ENCODE results near the gene CPLANE2.

DNA sequence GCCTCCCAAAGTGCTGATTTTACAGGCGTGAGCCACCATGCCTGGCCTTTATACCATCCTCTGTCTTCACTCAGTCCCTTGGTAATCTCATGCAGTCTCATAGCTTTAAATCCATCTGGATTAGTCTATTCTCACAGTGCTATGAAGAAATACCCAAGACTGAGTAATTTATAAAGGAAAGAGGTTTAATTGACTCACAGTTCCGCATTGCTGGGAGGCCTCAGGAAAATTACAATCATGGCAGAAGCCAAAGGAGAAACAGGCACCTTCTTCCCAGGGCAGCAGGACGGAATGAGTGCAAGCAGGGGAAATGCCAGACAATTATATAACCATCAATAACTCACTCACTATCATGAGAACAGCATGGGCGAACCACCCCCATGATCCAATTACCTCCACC is 49.1 kb upstream of the CPLANE2 start:
- TF ChIP-seq EP300 (IDR thresholded peaks at IDR 0.05): no peak
- TF ChIP-seq POLR2A (IDR thresholded peaks at IDR 0.05): no peak
- TF ChIP-seq POLR2AphosphoS5 (IDR thresholded peaks at IDR 0.05): no peak

All from upper lobe of left lung (tissue), 4 donors.